Activated CD8-positive, alpha-beta memory T cell treated with anti-CD3 and anti-CD28 coated beads for 36 hours (primary cell): ENCODE measurements around the gene OASL. TPM values are rescaled to one million over a fixed set of nuclear protein-coding genes. Genes with fewer than 3 reads are reported as not detected.
"Not testable (repeated sequence)": the region's sequence is repeated elsewhere in the genome, so short reads cannot be mapped to it uniquely, and the experiment has no call there.

Experiments
- CTCF ChIA-PET: fragments of 350-600 bp; sonication (Branson Sonifier 250); formaldehyde crosslinking; loops from one replicate; lab custom pipeline; 2021; ENCODE audit warnings: antibody characterized with exemption; lab: Charles Lee
- POLR2A ChIA-PET: fragments of 350-600 bp; sonication (Branson Sonifier 250); formaldehyde crosslinking; loops from one replicate; lab custom pipeline; 2021; ENCODE audit warnings: antibody characterized with exemption; lab: Charles Lee
- total RNA-seq, 2 experiments: library from RNA; stranded (reverse); gene quantifications; one replicate each; pipeline ENCODE4 v1.2.3, GENCODE V29; 2021

Gene OASL
- total RNA-seq, 2 experiments from 2014 or later = 3.0 to 3.3 TPM

DNA sequence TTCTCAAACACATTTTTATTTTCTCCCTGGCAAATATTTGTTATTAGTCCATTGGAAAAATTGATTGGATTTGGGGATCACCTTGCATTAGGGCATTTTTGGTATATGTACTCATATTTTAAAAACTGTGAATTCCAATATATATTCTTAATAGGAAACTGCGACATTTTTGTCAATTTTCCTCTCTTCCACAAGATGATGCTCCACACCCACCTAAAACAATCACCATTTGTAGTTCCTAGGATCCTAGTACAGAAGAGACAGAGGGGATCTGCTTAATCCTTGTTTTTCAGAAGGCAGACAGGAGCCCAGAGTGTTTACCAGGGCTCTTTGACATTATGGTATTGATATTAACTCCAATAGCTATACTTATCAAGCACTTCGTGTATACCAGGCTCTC, 22.8 kb upstream of the OASL start:
- CTCF ChIA-PET = interaction anchor here (1.1 to 3.7 kb wide), 5 partner anchors 28 to 56 kb away, joined by 3 to 23 read pairs (median 4); no protein-coding TSS in a partner anchor
- POLR2A ChIA-PET = no interaction called here

GRCh38 chr12:121060149-121061001, 21.3 kb upstream of the OASL start:
- ChIA-PET CTCF (interaction anchor here (0.5 to 3.7 kb wide), 27 partner anchors 9 to 489 kb away, joined by 3 to 23 read pairs (median 4); partner anchors contain the start of genes C12orf43, OASL and P2RX7), POLR2A (interaction anchor here (0.8 to 1.5 kb wide), 2 partner anchors 26 to 55 kb away, joined by 3 read pairs; no protein-coding TSS in a partner anchor)

GRCh38 chr12:121059031-121059898, 20.2 kb upstream of the OASL start:
- ChIA-PET POLR2A (interaction anchor here (0.6 to 0.8 kb wide), 2 partner anchors 54 to 349 kb away, joined by 3 read pairs; no protein-coding TSS in a partner anchor), CTCF (interaction anchor here (0.5 to 3.7 kb wide), 19 partner anchors 13 to 411 kb away, joined by 3 to 23 read pairs (median 4); partner anchors contain the start of genes OASL and P2RX7)

- POLR2A ChIA-PET = interaction anchor here (0.6 kb wide), 1 partner anchor 302 kb away, joined by 3 read pairs; no protein-coding TSS in a partner anchor
- CTCF ChIA-PET = interaction anchor here (1.4 to 2.6 kb wide), 2 partner anchors 53 to 56 kb away, joined by 5 to 17 read pairs; no protein-coding TSS in a partner anchor
These were observed 18.7 kb upstream of the OASL start for GRCh38 chr12:121057794-121058193.

DNA sequence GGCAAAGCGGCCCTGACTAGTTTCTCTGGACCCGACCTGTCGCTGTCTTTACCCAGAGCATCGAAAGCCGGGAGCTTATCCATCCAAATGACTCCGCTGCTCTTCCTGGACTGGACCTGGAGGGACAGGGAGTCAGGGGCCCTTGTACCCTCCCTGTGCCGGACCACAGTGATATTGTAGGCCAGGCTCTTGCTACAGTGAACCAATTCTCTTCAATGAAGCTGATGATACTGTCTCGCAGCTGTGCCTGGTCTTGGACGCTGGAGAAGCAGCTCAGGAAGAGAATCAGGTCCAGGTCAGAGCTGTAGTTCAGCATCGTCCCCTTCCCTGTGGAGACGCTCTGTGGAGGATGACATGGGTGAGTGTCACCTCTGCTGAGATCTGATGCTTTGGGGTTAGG, 14.7 kb upstream of the OASL start:
- ChIA-PET CTCF (no interaction called here), POLR2A (no interaction called here)

- CTCF ChIA-PET = interaction anchor here (0.6 to 1.5 kb wide), 3 partner anchors 16 to 45 kb away, joined by 3 to 6 read pairs (median 3); no protein-coding TSS in a partner anchor
- POLR2A ChIA-PET = no interaction called here
These were observed 11.7 kb upstream of the OASL start for GRCh38 chr12:121050725-121051124.

DNA sequence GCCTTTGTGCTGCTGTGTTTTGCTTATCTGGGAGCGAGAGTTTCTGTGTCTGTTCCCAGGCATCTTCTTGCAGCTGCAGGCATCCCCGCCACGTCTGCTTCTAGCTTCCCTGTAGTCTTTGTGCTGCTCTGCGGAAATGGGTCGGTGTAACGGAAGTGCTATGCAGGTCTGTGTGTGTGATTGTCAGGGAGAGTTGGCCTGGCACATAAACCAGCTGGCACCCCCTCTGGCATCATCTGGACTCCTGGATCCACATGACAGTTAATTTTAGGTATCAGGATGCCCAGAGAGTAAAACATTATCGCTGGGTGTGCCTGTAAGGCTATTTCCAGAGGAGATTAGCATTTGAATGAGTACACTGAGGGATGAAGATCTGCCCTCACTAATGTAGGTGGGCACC, 9.4 kb upstream of the OASL start:
- POLR2A ChIA-PET = interaction anchor here (0.6 kb wide), 1 partner anchor 135 kb away, joined by 5 read pairs; no protein-coding TSS in a partner anchor
- CTCF ChIA-PET = interaction anchor here (0.6 to 1.2 kb wide), 3 partner anchors 19 to 399 kb away, joined by 3 to 4 read pairs (median 3); no protein-coding TSS in a partner anchor

- CTCF ChIA-PET = interaction anchor here (1.9 kb wide), 1 partner anchor 13 kb away, joined by 5 read pairs; no protein-coding TSS in a partner anchor
- POLR2A ChIA-PET = not testable (repeated sequence)
These were observed 8.4 kb upstream of the OASL start for GRCh38 chr12:121047400-121047799.

- CTCF ChIA-PET = no interaction called here
- POLR2A ChIA-PET = no interaction called here
These were observed 4.0 kb upstream of the OASL start for GRCh38 chr12:121043067-121043466.

DNA sequence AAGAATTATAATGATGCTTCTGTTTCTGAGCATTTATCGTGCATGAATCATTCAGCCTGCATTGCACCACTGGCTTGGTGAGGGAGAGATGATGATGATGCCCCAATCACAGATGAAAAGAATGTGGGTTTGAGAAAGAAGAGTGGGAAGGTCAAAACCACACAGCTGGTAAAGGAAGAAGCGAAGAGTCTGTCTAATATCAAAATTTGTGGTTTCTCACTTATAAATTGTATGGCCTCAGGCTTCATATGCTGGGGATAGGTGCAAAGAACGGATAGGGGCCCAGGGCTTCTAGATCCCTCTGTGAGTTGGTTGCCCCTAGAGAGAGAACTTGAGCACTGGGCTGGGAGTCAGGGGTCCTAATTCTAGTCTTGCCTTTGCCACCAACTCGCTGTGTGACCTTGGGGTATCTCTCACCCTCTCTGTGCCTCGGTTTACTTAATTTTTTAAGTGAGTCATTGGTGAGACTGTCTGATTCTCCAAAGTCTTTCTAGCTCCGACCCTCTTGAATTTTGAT, 2.2 kb downstream of the OASL start:
- ChIA-PET CTCF (interaction anchor here (3.2 kb wide), 1 partner anchor 23 kb away, joined by 17 read pairs; no protein-coding TSS in a partner anchor), POLR2A (interaction anchor here (0.5 to 0.8 kb wide), 2 partner anchors 22 to 77 kb away, joined by 5 to 8 read pairs; no protein-coding TSS in a partner anchor)

DNA sequence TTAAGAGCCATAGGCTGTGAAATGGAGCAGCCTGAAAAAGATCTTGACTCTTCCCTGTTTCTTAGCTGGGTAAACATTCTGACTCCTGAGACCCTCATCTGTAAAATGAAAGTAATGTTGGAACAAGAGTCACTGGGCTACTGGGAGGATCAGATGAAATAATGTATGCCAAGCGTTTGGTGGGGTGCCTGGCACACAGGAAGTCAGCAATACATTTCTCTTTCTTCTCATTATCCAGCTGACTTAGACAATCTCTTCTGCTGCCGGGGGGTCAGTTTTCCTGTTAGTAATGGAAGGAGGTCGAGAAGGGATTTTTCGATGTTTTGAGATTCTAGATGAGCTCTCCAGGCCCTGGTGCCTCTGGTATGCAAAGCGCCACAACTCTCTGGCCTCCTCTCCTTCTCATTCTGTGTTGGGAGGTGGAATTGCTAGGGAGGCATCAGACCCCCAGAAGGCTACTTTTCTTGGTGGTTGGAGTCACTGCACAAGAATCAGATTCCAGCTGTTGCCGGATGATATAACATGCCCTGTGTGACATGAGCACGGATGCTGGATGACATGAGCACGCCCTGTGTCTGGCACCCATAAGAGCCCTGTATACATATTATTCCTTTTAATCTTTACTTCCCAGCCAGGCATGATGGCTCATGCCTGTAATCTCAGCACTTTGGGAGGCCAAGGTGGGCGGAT, 4.3 kb downstream of the OASL start:
- ChIA-PET CTCF (interaction anchor here (1.0 to 1.1 kb wide), 2 partner anchors 15 to 60 kb away, joined by 3 to 6 read pairs; no protein-coding TSS in a partner anchor), POLR2A (interaction anchor here (0.6 to 1.6 kb wide), 4 partner anchors 26 to 744 kb away, joined by 3 to 13 read pairs (median 5); no protein-coding TSS in a partner anchor)

- POLR2A ChIA-PET = interaction anchor here (0.6 to 1.6 kb wide), 4 partner anchors 27 to 743 kb away, joined by 3 to 13 read pairs (median 5); no protein-coding TSS in a partner anchor
- CTCF ChIA-PET = interaction anchor here (0.9 to 1.2 kb wide), 4 partner anchors 16 to 191 kb away, joined by 3 to 6 read pairs (median 3); no protein-coding TSS in a partner anchor
These were observed 5.3 kb downstream of the OASL start for GRCh38 chr12:121033625-121034349.

GRCh38 chr12:121030576-121031212, 8.4 kb downstream of the OASL start:
- POLR2A ChIA-PET = no interaction called here

GRCh38 chr12:121026274-121027045, 12.6 kb downstream of the OASL start:
- ChIA-PET CTCF (interaction anchor here (1.6 to 2.5 kb wide), 2 partner anchors 10 to 33 kb away, joined by 3 to 10 read pairs; partner anchors contain the start of gene C12orf43), POLR2A (interaction anchor here (1.1 kb wide), 1 partner anchor 735 kb away, joined by 3 read pairs; the partner anchor contains the start of gene RNU4-2)

More at GRCh38 chr12:121030576-121031212, 8.4 kb downstream of the OASL start:
- CTCF ChIA-PET = no interaction called here

DNA sequence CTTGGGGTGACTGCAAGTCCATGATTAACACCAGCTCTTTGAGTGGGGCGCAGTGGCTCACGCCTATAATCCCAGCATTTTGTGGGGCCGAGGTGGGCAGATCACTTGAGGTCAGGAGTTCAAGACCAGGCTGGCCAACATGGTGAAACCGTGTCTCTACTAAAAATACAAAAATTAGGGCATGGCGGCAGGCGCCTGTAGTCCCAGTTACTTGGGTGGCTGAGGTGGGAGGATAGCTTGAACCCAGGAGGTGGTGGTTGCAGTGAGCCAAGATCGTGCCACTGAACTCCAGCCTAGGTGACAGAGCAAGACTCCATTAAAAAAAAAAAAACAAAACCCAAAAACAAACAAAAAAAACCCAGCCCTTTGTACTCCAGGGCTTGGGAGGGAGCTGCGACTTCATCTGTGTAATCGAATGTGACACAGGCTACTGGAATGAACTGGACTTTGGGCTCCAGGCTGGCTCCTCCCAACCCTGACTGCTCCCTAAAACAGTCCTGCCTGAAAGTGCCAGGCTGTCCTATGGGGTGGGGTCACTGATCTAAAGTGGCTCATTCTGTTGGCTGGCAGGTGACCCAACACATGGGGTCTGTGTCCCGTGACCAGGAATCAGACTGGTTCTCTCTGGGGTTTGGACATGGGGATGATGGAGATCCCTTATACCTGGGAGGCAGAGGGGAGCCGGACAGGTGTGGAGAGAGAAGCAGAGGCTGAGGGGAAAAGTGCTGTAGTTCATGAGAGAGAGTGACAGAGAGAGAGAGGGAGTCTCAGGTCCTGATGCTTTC, 13.4 kb downstream of the OASL start:
- CTCF ChIA-PET = interaction anchor here (1.6 kb wide), 2 partner anchors 9 to 34 kb away, joined by 3 to 5 read pairs; partner anchors contain the start of gene C12orf43
- POLR2A ChIA-PET = no interaction called here
